GF-D8 (cell line): ENCODE results near the gene GPR62.
A peak's percentile ranks its signal among the peaks of the same experiment; 100 is the strongest.
"Not testable (repeated sequence)": the region's sequence is repeated elsewhere in the genome, so short reads cannot be mapped to it uniquely, and the experiment has no call there.

ENCODE experiments used
- DNase-seq: peaks from one replicate; lab custom pipeline; 2025; lab: John Stamatoyannopoulos, UW

The GPR62 gene

DNA sequence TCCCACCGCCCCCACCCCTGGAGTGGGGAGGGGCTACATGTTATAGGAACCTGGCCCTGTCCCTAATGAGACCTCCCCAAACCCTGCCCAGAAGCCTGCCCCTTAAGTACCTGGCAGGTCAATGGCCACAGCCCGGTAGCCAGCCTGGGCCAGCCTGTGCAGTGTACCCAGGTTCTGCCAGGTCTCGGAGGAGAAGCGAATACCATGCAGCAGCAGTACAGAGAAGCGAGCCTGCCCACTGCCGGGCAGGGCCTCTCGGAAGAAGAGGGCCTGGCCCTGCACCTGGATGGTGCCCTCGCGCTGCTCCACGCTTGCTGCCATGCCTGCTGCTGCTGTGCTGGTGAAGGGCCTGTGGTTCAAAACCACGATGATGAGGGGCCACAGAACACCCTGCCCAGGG, 16.2 kb downstream of the GPR62 start:
- no peak for DNase-seq

DNA sequence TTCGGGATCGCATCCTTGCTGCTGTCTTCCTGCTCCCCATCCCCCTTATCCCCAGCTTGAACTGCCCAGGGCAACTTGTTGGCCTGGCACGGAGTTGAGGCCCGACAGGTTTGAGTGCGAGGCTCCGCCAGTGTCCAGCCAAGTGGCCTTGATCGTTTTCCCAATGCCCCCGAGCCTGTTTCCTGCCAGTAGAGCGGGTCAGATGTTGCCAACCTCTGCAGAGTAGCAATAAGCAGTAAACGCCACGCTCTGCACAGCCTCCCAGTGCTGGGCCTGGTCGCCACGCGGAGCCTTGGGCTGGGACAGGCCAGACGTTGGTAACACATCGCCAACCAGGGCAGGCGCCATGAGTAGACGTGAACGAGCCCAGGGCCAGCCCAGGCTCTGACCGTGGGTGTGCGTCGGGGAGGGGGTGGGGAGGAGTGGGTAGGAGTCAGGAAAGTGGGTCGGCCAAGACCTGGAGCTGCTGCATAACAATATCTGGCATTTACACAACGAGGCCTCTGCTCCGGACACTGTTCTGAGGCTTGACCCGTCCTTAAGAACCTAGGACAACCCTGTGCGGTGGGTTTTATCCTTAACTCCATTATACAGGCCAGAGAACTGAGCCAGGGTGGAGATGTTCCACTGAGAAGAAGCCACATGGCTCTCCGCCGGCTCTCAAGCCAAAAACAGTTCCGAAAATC, 19.2 kb downstream of the GPR62 start:
- no peak for DNase-seq

GRCh38 chr3:51974963-51975851, 20.0 kb downstream of the GPR62 start, which contains the start of gene ABHD14A:
Gene ABHD14A (plus strand): TSS chr3:51975064. CDS start chr3:51975136, 72 bp downstream.
- peak; percentile 61 for DNase-seq

DNA sequence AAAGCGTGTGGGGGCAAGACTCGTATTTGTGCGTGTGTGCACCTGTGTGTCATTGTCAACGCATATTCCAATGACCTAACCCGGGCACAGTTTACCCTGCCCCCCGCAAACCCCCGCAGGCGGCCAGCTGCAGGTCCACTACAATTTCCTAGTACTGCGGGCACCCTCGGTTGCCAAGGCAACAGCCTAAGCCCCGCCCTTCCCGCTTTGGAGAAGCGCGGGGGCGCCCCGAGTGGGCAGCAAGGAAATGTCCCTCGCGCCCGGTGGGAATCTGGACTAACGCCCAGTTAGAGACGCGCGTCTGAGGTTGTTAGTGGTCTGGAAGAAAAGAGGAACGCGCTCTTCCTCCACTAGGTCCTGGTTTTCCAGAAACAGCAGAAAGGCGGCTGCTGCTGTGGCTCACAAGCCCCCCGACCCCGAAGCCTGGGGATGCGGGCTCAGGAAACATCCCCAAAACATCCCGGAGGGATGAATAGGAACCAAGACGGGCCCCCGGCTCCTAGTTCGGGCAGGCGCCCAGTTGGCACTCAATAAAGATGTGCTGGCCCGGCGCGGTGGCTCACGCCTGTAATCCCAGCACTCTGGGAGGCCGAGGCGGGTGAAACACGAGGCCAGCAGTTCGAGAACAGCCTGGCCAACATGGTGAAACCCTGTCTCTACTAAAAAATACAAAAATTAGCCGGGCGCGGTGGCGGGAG, 20.8 kb downstream of the GPR62 start:
- no peak for DNase-seq

DNA sequence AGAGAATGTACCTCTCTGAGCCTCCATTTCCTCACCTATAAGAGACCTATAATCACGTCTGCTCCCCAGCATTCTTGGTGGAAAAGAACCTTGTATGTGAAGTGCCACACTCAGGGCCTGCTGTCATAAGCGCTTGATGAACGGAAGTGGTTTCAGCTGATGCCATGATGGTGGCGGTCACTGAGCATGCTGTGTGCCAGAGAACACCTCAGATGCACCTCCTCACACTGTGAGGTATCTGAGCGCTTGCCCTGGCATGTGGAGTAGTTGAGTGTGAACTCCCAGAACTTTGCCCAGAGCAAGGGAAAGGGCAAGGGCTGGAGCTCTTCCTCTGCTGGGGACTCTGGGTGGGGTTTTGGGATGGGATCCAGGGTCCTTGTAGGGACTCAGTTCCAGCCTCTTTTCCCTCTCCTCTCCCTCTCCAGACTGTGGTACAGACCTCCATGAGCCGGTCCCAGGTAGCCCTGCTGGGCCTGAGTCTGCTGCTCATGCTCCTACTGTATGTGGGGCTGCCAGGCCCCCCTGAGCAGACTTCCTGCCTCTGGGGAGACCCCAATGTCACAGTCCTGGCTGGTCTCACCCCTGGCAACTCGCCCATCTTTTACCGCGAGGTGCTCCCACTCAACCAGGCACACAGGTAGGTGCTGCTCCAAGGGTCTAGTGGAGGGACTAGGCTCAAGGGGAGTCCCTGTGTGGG, 22.4 kb downstream of the GPR62 start:
- no peak for DNase-seq

DNA sequence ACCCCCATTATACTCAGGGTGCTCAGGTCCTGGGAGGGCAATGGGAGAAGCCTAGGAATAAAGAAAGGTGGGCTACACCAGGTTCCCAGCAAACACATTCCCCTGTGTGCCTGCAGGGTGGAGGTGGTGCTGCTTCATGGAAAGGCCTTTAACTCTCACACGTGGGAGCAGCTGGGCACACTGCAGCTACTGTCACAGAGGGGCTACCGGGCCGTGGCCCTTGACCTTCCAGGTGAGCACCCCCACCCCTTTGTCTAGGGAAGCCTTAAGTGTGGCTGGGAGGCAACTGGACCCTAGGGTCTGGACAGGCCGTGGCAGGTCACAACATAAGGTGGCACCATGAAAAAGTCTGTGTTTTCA, 22.9 kb downstream of the GPR62 start:
- no peak for DNase-seq

GRCh38 chr3:51980253-51980652, 25.1 kb downstream of the GPR62 start:
- DNase-seq, result no peak

DNA sequence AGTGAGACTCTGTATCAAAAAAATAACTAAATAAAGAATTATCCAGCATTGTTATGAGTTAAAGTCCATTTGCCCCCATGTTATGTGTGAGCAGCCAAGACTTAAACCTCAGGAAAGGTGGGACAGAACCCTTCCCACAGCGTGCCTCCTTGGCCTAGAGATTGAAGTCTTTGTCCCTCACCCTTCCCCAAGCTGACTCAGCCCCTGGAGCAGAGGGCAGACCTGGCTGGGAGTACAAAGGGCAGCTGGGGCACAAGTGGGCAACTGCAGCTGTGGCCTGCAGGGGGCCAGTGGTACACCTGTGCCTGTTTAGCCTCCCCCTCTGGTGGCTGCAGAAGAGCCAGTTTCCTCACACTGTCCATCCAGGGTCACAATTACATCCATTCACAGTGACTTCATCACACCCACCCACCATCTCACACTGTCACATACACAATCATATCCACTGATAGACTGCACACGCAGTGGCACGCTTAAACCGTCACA, 27.2 kb downstream of the GPR62 start:
- peak; percentile 43 for DNase-seq

- DNase-seq, result peak; percentile 62
Measured at GRCh38 chr3:51982838-51983577, 27.8 kb downstream of the GPR62 start, which contains the start of gene ACY1. Gene ACY1 (plus strand): TSS chr3:51983535. CDS start chr3:51984065, 530 bp downstream.

DNA sequence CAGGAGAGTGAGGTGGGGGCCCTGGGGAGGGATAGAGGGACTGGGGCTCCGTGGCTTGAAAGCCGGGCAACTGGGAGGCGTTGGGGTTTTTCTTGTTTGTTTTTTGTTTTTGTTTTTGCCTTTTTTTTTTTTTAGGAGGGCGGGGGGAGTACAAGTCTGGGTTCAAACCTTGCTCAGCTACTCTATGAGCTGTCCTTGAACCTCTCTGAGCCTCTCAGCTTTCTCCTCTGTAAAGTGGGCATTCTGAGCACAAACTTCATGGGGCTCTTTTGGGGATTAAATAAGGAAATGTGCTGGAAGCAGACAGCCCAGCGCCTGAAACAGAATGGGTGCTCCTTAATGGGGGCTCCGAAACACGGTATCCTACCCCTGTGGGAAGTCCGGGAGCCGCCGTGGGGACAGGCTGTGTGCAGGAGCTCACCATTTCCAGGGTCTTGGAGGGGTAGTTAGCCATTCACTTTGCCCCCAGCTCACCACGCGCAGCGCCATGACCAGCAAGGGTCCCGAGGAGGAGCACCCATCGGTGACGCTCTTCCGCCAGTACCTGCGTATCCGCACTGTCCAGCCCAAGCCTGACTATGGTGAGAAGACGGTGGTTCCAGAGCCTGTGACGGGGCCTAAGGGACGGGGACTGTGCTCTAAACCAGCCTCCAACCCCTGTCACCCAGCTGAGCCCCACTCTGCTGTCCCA, 28.5 kb downstream of the GPR62 start:
- DNase-seq, result no peak

DNA sequence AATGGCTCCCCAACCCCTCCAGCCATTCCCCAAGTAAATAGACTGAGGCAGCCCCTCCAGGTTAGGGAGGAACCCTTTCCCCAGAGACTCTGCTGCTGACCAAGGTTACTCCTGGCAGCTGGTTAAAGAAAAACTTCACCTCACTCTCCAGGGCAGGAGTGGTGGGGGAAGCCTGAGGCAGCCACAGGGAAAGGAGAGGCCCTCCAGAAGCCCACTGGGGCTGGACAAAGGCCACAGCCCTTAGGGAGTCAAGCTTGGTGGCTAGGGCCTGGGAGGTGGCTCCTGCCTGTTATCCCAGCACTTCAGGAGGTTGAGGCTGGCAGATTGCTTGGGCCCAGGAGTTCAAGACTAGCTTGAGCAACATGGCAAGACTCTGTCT, 29.1 kb downstream of the GPR62 start:
- DNase-seq, result no peak

- no peak for DNase-seq
Measured at GRCh38 chr3:51985063-51985462, 29.9 kb downstream of the GPR62 start.

DNA sequence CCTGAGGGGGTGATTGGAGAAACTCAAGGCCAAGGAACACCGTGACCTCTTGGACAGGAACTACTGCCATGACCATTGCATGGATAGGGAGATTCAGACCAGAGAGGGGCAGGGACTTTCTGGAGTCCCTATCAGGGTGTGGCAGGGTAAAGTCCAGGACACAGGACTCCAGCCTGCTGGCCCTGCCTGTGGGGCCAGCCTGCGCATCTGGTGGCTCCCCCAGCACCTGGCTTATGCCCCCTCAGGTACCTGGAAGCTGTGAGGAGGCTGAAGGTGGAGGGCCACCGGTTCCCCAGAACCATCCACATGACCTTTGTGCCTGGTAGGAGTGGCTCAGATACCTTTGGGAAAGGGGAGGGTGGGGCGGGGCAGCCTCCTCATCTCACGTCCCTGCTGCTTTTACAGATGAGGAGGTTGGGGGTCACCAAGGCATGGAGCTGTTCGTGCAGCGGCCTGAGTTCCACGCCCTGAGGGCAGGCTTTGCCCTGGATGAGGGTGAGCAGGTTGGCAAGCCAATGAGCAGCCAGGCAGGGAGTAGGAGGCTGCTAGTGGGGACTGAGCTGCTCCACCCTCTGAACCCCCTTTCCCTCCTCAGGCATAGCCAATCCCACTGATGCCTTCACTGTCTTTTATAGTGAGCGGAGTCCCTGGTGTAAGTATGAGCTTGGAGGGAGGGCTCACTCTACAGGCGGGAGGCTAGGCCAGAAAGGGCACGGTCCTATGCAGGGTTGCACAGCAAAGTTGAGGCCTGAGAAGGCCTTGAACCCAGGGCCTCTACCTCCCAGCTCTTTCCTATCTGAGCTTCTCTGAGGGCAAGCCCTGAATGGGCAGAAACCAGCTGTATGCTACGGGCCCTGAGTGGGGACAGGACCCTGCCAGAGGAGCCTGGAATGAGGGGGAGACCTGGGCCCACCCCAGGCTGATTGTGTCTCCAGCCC, 31.1 kb downstream of the GPR62 start:
- no peak for DNase-seq

GRCh38 chr3:51987568-51987967, 32.4 kb downstream of the GPR62 start:
- no peak for DNase-seq

- no peak for DNase-seq
Measured at GRCh38 chr3:51988286-51989146, 33.3 kb downstream of the GPR62 start.

DNA sequence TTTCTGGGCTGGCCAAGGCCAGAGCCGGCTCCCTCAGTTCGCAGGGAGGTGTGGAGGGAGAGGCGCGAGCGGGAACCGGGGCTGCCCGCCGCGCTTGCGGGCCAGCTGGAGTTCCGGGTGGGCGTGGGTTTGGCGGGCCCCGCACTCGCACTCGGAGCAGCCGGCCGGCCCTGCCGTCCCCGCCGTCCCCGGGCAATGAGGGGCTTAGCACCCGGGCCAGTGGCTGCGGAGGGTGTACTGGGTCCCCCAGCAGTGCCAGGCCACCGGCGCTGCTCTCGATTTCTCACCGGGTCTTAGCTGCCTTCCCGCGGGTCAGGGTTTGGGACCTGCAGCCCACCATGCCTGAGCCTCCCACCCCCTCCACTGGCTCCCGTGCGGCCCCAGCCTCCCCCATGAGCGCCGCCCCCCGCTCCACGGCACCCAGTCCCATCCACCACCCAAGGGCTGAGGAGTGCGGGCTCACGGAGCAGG, 35.4 kb downstream of the GPR62 start:
- DNase-seq, result not testable (repeated sequence)

DNA sequence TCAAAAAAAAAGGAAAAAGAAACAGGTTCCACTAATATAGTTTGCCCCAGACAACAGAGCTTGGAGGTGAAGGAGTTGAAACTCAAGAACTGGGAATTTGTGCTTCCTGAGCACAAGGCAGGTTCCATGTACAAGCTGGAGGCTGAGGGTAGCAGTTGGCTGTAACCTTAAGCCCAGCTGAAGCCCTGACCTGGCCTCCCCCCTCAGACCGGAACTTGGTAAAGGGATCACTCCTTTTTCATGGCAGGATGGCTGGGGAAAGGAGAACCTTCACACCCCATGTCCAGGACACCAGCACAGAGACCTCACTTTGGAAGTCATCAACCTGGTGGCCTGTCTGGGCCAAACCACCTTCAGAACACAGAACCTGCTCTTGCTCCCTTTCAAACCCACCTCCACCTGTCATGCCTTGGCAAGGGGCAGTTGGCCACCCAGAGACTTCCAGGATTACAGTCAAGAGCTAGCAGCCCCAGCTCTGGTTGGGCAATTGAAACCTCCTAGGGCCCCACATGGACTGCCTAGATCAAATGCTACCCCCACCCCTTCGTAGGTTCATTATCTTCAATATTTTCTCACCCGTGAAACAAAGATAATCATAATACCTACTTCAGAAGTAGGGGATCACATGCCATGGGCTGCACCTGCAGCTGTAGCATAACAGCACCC, 37.0 kb downstream of the GPR62 start:
- DNase-seq, result no peak

GRCh38 chr3:51993657-51994056, 38.5 kb downstream of the GPR62 start:
- DNase-seq, result not testable (repeated sequence)
